ENCODE data around the gene OSTF1. TPM values are rescaled to one million over a fixed set of nuclear protein-coding genes. Genes with fewer than 3 reads are reported as not detected.

OSTF1 gene
- total and polyA plus RNA-seq, 10 of the 15 experiments (the other 5 are each of a cell fraction or from before 2014, with no cell fraction given) = 36.2 to 82.4 (median 46.9) TPM

- TF ChIP-seq, protein P1, sequence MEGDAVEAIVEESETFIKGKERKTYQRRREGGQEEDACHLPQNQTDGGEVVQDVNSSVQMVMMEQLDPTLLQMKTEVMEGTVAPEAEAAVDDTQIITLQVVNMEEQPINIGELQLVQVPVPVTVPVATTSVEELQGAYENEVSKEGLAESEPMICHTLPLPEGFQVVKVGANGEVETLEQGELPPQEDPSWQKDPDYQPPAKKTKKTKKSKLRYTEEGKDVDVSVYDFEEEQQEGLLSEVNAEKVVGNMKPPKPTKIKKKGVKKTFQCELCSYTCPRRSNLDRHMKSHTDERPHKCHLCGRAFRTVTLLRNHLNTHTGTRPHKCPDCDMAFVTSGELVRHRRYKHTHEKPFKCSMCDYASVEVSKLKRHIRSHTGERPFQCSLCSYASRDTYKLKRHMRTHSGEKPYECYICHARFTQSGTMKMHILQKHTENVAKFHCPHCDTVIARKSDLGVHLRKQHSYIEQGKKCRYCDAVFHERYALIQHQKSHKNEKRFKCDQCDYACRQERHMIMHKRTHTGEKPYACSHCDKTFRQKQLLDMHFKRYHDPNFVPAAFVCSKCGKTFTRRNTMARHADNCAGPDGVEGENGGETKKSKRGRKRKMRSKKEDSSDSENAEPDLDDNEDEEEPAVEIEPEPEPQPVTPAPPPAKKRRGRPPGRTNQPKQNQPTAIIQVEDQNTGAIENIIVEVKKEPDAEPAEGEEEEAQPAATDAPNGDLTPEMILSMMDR (IDR thresholded peaks at IDR 0.05 in 2 of 3, conservative IDR thresholded peaks at IDR 0.05 in 1 of 3; ENCODE audit: control insufficient read depth in 2 of 3, extremely low read depth in 1 of 3, insufficient read depth in 1 of 3, low read depth in 3 of 3, low read length in 3 of 3) = no peak
- TF ChIP-seq, protein P2, sequence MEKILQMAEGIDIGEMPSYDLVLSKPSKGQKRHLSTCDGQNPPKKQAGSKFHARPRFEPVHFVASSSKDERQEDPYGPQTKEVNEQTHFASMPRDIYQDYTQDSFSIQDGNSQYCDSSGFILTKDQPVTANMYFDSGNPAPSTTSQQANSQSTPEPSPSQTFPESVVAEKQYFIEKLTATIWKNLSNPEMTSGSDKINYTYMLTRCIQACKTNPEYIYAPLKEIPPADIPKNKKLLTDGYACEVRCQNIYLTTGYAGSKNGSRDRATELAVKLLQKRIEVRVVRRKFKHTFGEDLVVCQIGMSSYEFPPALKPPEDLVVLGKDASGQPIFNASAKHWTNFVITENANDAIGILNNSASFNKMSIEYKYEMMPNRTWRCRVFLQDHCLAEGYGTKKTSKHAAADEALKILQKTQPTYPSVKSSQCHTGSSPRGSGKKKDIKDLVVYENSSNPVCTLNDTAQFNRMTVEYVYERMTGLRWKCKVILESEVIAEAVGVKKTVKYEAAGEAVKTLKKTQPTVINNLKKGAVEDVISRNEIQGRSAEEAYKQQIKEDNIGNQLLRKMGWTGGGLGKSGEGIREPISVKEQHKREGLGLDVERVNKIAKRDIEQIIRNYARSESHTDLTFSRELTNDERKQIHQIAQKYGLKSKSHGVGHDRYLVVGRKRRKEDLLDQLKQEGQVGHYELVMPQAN (conservative IDR thresholded peaks at IDR 0.05) = no peak
- TF ChIP-seq SUPT20H (IDR thresholded peaks at IDR 0.05; ENCODE audit: borderline replicate concordance, control insufficient read depth, low read depth, low read length) (no peak), ZNF24 (IDR thresholded peaks at IDR 0.05) (no peak), BMI1 (IDR thresholded peaks at IDR 0.05; ENCODE audit: borderline replicate concordance) (no peak), RUNX3 (IDR thresholded peaks at IDR 0.05; ENCODE audit: low read length) (no peak), STAT3 (IDR thresholded peaks at IDR 0.05; ENCODE audit: low read depth, low read length) (no peak)
These were observed 57.9 kb downstream of the OSTF1 start (continued) for GRCh38 chr9:75146229-75146628.

GRCh38 chr9:75147638-75148037 is 59.3 kb downstream of the OSTF1 start:
- peaks cover 4 to 30% of the 10 kb centered on the region in 2 experiments for H3K36me3 ChIP-seq (ENCODE audit: control insufficient read depth in 2 of 2, insufficient read depth in 2 of 2, low read length in 1 of 2)
- peaks cover 9% of the 10 kb centered on the region; the same call in 1 of the 2 replicates for H3K4me1 ChIP-seq (ENCODE audit: control insufficient read depth, insufficient read depth, low read length)
- no peak overlapping the region; the same call in 1 of the 2 replicates for H2AFZ ChIP-seq (ENCODE audit: control insufficient read depth, low read depth, low read length)
- no peaks in the 10 kb centered on the region; the same call in 2 of the 3 replicates for H3K9me3 ChIP-seq (replicated peaks; ENCODE audit: control insufficient read depth, insufficient read depth, low read length)
- no peaks in the 10 kb centered on the region for H4K20me1 ChIP-seq (ENCODE audit: control insufficient read depth, insufficient read depth)
- peak overlapping the region; percentile 31; the same call in 1 of the 2 replicates for H3K27ac ChIP-seq (ENCODE audit: control insufficient read depth, insufficient read depth)
- ChIA-PET CTCF (interaction anchor here (1.0 kb wide), 1 partner anchor 22 kb away, joined by 3 read pairs; no protein-coding TSS in a partner anchor), POLR2A (no interaction called here), RAD21 (ENCODE audit: unreplicated experiment) (no interaction called here), SMC1A (ENCODE audit: uncharacterized antibody, unreplicated experiment) (no interaction called here)
- no TSS peak for BruUV-seq (replicated peaks)
- H3K27me3 ChIP-seq (replicated peaks in 1 of 2; ENCODE audit: control insufficient read depth in 2 of 2, insufficient read depth in 2 of 2, low read length in 1 of 2) = no peaks in the 10 kb centered on the region
- WGBS (ENCODE audit: insufficient coverage, insufficient replicate concordance, low lambda C conversion rate, missing lambda C conversion rate) = 15% methylated on average over 4 of the region's 4 CpGs
- FAIRE-seq (no peak), DNase-seq (ENCODE audit: low read depth, low spot score) (peak; percentile 4), ATAC-seq (peak; percentile 58)
- H3K9ac ChIP-seq (ENCODE audit: control insufficient read depth, insufficient read depth, low read length) = no peak overlapping the region
- no peak overlapping the region for H3K4me3 ChIP-seq
- in situ Hi-C loops (cut with MboI) (no loop called here), intact Hi-C loops (cut with micrococcal nuclease; ENCODE audit: unreplicated experiment) (no loop called here)
- H3K79me2 ChIP-seq (ENCODE audit: control insufficient read depth, insufficient read depth, low read length) = no peaks in the 10 kb centered on the region
- H3K4me2 ChIP-seq (ENCODE audit: control insufficient read depth, insufficient read depth) = 0 out of 2 replicates have a peak overlapping the region, but pooled peaks have one; percentile 55
- TF ChIP-seq SMAD1 (IDR thresholded peaks at IDR 0.05; ENCODE audit: low read depth, partially characterized antibody) (no peak), ATF3 (IDR thresholded peaks at IDR 0.05; ENCODE audit: borderline replicate concordance, extremely low read depth, low read depth, low read length) (no peak), PBX3 (IDR thresholded peaks at IDR 0.05; ENCODE audit: insufficient replicate concordance, low read depth, low read length) (no peak), HSF1 (IDR thresholded peaks at IDR 0.05; ENCODE audit: low read depth, low read length) (no peak), USF1 (IDR thresholded peaks at IDR 0.05; ENCODE audit: borderline replicate concordance, extremely low read length, insufficient read depth, low read depth, low read length) (no peak), SPI1 (IDR thresholded peaks at IDR 0.05; ENCODE audit: borderline replicate concordance, insufficient read depth, low read depth, low read length) (0 out of 2 replicates have a peak, but pooled peaks have one; percentile 9)

All from GM12878 (cell line).